ENCODE measurements around the gene ZNF311. TPM values are rescaled to one million over a fixed set of nuclear protein-coding genes. Genes with fewer than 3 reads are reported as not detected.

ZNF311 gene
- total and polyA plus RNA-seq, 7 experiments from 2014 or later = 0.08 to 0.73 (median 0.47) TPM

- Mint-ChIP-seq H3K27me3 (peaks cover 0 to 7% (median 0%) of the 10 kb centered on the region in 5 donors), H3K9me3 (peaks cover 0 to 19% (median 2%) of the 10 kb centered on the region in 11 donors), H3K4me1 (peaks cover 3 to 31% (median 27%) of the 10 kb centered on the region in 7 donors), H3K36me3 (no peaks in the 10 kb centered on the region), H3K27ac (peak overlapping the region in 1 of 9 donors; percentile 0), H3K4me3 (no peak overlapping the region)
- Histone ChIP-seq H3K9me3 (ENCODE audit: control insufficient read depth in 2 of 3, low read length in 3 of 3) (no peaks in the 10 kb centered on the region), H3K36me3 (ENCODE audit: control insufficient read depth in 2 of 3, insufficient read depth in 3 of 3, low read length in 3 of 3) (no peaks in the 10 kb centered on the region), H3K4me1 (ENCODE audit: control insufficient read depth in 2 of 2, insufficient read depth in 2 of 2, low read length in 2 of 2) (peaks cover 10 to 15% of the 10 kb centered on the region in 2 donors), H3K27ac (ENCODE audit: low read depth, low read length) (no peak overlapping the region), H3K4me3 (ENCODE audit: low read length) (no peak overlapping the region), H3K27me3 (ENCODE audit: control insufficient read depth in 2 of 2, insufficient read depth in 2 of 2, low read length in 2 of 2) (no peaks in the 10 kb centered on the region)
- ChIA-PET CTCF (interaction anchor here (0.7 kb wide), 1 partner anchor 1770 kb away, joined by 5 read pairs; no protein-coding TSS in a partner anchor), POLR2A (no interaction called here)
- intact Hi-C loops (cut with micrococcal nuclease) = loop anchor here in 1 of 2 donors (10.0 kb wide), 2 partner anchors 1472 to 1772 kb away; partner anchors contain the start of gene ZNF184
- no peak for DNase-seq
- no peak for ATAC-seq
Observed at GRCh38 chr6:28947067-28947765, 57.9 kb downstream of the ZNF311 start.

DNA sequence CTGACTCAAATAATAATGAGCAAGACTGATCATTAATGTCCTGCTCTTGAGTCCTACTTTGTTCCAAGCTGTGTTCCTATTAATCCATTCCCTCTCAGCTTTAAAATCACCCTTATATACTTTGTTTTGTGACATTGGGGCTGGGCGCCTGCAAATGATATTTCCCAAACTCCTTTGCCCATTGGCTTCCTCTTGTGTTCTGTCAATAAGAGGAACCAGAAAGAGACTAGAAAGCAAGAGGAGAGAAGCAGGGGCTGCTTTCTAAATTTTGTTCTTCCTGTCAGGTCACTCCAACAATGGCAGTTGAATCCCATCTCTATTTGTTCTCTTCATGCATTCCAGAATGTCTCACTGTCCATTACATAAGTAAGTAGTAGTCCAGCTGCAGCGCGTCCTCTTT is 59.8 kb downstream of the ZNF311 start:
- Histone ChIP-seq H3K36me3 (ENCODE audit: control insufficient read depth in 2 of 3, insufficient read depth in 3 of 3, low read length in 3 of 3) (no peaks in the 10 kb centered on the region), H3K27me3 (ENCODE audit: control insufficient read depth in 2 of 2, insufficient read depth in 2 of 2, low read length in 2 of 2) (no peaks in the 10 kb centered on the region), H3K9me3 (ENCODE audit: control insufficient read depth in 2 of 3, low read length in 3 of 3) (no peaks in the 10 kb centered on the region), H3K27ac (ENCODE audit: low read depth, low read length) (no peak overlapping the region), H3K4me1 (ENCODE audit: control insufficient read depth in 2 of 2, insufficient read depth in 2 of 2, low read length in 2 of 2) (peaks cover 17 to 22% of the 10 kb centered on the region in 2 donors), H3K4me3 (ENCODE audit: low read length) (no peak overlapping the region)
- H3K27ac Mint-ChIP-seq = peak overlapping the region in 6 of 9 donors; percentile 3 to 96 (median 30)
- peaks cover 22 to 48% (median 44%) of the 10 kb centered on the region in 7 donors for H3K4me1 Mint-ChIP-seq
- peaks cover 0 to 7% (median 0%) of the 10 kb centered on the region in 5 donors for H3K36me3 Mint-ChIP-seq
- ChIA-PET CTCF (interaction anchor here (0.5 to 1.5 kb wide), 3 partner anchors 8 to 97 kb away, joined by 3 to 5 read pairs (median 3); no protein-coding TSS in a partner anchor), POLR2A (interaction anchor here (0.7 to 1.8 kb wide), 4 partner anchors 22 to 1812 kb away, joined by 3 to 8 read pairs (median 5); partner anchors contain the start of gene TRIM27)
- DNase-seq (no peak), ATAC-seq (no peak)
- H3K27me3 Mint-ChIP-seq = peaks cover 0 to 9% (median 0%) of the 10 kb centered on the region in 5 donors
- peaks cover 0 to 28% (median 0%) of the 10 kb centered on the region in 11 donors for H3K9me3 Mint-ChIP-seq
- intact Hi-C loops (cut with micrococcal nuclease) = loop anchor here (2.0 to 10.0 kb wide), 4 partner anchors 403 to 1771 kb away; partner anchors contain the start of gene ZNF184 (in 2 of the 2)
- peak overlapping the region in 1 of 10 donors; percentile 21 for H3K4me3 Mint-ChIP-seq

Other genes with a start within 250 kb of the ZNF311 start
- 10 to 100 TPM; 22.9 to 93.9 (median 67.5) TPM for gene TRIM27, start 81.3 kb downstream of the ZNF311 start, total RNA-seq
- gene TRIM27, start 81.3 kb downstream of the ZNF311 start, polyA plus RNA-seq = 10 to 100 TPM; 53.0 to 82.2 TPM
- not detected for gene OR2W1, start 39.9 kb upstream of the ZNF311 start, total RNA-seq
- not detected for gene OR2W1, start 39.9 kb upstream of the ZNF311 start, polyA plus RNA-seq
- gene OR2B3, start 82.0 kb upstream of the ZNF311 start, total RNA-seq = not detected
- gene OR2B3, start 82.0 kb upstream of the ZNF311 start, polyA plus RNA-seq = not detected
- not detected for gene OR2J1, start 94.2 kb upstream of the ZNF311 start, total RNA-seq
- gene OR2J1, start 94.2 kb upstream of the ZNF311 start, polyA plus RNA-seq = not detected
- gene OR2J3, start 102.7 kb upstream of the ZNF311 start, total RNA-seq = not detected
- not detected for gene OR2J3, start 102.7 kb upstream of the ZNF311 start, polyA plus RNA-seq
- gene OR2J2, start 165.6 kb upstream of the ZNF311 start, total RNA-seq = not detected
- not detected for gene OR2J2, start 165.6 kb upstream of the ZNF311 start, polyA plus RNA-seq